HG03045 (cell line): Measurements from ENCODE around the gene ATP2A1.
"Not testable (repeated sequence)": the region's sequence is repeated elsewhere in the genome, so short reads cannot be mapped to it uniquely, and the experiment has no call there.

Experiments
- ATAC-seq: cut with Tn5 transposase; IDR thresholded peaks from one replicate; pipeline ENCODE4 v1.9.1; 2021; ENCODE audit warnings: mild to moderate bottlenecking, moderate library complexity; ENCODE audit not compliant: unreplicated experiment

Gene ATP2A1

GRCh38 chr16:28880589-28880915 is 2.3 kb downstream of the ATP2A1 start:
- no peak for ATAC-seq

DNA sequence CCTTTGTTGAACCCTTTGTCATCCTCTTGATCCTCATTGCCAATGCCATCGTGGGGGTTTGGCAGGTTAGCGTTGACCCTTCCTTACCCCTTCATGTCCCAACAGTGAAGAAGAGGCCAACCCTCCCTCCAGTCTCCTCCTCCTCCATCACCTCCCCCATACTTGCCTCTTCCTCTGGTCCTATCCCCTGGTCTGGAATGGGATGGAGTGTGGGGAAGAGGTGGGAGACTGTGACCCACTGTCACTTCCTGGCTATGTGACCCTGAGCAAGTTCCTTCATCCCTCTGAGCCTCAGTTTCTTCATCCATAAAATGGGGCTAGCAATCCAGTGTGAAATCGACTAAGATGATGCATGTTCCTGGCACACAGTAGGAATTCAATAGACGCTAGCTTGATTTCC is 2.7 kb downstream of the ATP2A1 start:
- ATAC-seq: no peak

DNA sequence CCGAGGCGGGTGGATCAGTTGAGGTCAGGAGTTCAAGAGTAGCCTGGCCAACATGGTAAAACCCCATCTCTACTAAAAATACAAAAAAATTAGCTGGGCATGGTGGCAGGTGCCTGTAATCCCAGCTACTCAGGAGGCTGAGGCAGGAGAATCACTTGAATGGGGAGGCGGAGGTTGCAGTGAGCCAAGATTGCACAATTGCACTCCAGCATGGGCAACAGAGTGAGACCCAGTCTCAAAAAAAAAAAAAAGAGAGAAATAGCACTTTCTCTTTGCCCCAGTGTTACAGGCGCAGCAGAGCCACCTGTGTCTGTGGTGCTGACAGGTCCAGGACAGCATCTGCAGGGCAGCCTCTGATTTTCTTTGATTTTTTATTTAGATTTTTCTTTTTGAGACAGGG is 3.3 kb downstream of the ATP2A1 start:
- not testable (repeated sequence) for ATAC-seq

DNA sequence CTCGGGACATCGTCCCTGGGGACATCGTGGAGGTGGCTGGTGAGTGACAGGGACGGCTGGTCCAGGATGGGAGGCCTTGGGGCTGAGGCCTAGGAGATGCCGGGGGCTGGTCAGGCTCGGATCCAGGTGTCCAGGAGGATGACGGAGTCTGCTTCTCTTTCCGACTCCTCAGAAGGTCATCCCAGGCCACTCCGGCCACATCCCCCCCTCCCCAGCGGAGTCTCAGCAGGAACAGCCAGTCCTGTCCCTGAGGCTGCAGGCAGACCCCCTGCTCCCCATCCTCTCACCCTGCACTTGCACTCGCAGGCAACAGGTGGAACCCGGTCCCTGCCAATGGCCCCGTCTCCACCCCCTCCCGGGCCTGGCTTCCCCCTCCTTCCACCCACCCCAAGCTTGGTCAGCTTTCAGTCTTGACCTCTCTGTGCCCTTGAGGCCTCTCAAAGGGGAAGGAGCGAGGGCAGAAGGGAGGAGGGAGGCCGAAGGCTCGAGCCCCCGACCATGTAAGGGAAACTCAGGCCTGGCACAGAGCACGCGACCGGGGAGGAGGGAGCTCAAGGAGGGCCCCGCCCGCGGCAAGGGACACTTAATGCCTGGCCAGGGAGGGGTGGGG is 4.4 kb downstream of the ATP2A1 start:
- no peak for ATAC-seq

- ATAC-seq: no peak
These were observed 5.1 kb downstream of the ATP2A1 start for GRCh38 chr16:28883221-28883996.

- no peak for ATAC-seq
These were observed 5.8 kb downstream of the ATP2A1 start for GRCh38 chr16:28884045-28884444.

DNA sequence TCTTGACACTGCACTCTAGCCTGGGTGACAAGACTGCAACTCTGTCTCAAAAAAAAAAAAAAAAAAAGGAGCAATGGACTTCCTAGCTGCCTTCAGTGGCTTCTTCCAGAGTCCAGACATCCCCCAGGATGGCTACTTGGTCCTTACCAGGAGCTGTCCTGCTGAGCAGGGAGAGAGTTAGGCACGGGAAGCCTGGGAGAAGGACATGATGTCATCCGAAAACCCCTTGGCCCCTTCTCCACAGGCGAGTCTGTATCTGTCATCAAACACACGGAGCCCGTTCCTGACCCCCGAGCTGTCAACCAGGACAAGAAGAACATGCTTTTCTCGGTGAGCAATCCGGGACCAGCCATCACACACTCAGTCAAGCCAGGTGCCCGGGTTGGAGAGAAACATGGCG is 8.7 kb downstream of the ATP2A1 start:
- ATAC-seq: no peak

DNA sequence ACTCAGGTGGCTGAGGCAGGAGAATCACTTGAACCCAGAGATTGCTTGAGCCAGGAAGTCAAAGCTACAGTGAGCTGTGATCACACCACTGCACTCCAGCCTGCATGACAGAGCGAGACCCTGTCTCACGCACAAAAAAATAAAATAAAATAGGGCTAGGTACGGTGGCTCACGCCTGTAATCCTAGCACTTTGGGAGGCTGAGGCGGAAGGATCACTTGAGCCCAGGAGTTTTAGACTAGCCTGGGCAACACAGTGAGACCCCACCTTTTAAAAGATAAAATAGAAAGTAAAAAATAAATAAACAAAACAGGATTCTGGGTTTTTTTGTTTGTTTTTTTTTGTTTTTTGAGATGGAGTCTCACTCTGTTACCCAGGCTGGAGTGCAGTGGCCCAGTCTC is 12.1 kb downstream of the ATP2A1 start:
- not testable (repeated sequence) for ATAC-seq

DNA sequence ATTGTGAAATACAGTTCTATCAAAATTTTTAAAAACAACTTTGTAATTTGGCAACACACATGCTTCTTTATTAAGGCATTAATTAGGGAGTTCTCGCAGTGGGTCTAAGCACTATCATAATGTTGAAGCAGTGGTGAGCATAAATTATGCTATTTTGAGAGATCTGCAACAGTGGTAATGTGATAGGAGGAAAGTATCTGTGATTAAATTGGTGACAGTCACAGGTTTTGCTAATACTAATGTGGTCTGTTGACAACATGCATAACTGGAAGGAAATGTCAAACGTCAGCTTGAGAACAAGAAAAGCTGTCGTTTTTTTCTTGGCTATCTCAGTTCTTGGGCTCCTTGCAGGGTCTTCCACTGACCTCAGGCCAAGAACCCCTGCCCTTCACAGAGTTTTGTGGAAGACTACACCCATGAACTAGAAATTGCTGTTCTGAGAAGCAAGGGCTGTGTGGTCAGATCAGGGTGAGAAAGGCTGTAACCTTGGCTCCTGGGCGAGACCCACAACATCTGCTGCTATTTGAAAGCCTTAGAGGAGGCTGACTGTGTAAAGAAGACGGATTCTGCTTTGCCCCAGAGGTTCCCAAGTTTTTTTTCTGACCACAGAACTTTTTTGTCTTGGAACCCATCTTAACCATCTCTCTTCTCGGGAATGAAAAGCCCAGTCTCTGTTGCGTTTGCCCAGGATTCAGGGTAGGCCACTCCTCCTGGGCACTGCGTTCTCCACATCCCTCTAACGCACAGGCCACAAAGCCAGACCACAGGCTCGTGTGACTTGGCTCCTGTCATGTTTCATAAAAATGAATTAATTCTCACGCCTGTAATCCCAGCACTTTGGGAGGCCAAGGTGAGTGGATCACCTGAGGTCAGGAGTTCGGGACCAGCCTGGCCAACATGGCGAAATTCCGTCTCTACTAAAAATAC is 13.9 kb downstream of the ATP2A1 start:
- no peak for ATAC-seq

DNA sequence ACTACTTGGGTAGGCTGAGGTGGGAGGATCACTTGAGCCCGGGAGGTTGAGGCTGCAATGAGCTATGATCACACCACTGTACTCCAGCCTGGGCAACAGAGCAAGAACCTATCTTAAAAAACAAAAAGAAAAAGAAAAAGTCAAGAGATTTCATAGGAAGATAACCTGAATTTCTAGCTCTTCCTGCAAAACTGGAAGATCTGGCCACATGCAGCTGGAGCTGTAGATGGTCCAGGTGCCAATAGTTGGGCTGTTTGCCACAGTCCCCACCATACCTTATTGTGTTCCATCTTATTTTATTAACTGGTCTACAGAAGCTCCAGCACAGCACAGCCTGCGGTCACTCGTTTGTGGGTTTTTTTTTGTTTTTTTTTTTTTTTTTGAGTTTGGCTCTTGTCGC is 15.0 kb downstream of the ATP2A1 start:
- ATAC-seq: no peak

DNA sequence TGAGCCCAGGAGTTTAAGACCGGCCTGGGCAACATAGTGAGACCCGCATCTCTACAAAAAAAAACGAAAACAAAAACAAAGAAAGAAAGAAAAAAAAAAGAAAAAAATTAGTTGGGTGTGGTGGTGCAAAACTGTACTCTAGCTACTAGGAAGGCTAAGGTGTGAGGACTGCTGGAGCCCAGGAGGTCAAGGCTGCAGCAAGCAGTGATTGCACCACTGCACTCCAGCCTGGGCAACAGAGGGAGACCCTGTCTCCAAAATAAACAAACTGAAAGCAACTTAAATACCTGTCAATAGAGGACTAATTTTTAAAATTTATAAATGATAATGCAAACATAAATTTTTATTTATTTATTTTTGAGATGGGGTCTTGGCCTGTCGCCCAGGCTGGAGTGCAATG is 17.3 kb downstream of the ATP2A1 start:
- ATAC-seq: no peak

GRCh38 chr16:28897826-28898225 is 19.5 kb downstream of the ATP2A1 start:
- ATAC-seq: no peak

DNA sequence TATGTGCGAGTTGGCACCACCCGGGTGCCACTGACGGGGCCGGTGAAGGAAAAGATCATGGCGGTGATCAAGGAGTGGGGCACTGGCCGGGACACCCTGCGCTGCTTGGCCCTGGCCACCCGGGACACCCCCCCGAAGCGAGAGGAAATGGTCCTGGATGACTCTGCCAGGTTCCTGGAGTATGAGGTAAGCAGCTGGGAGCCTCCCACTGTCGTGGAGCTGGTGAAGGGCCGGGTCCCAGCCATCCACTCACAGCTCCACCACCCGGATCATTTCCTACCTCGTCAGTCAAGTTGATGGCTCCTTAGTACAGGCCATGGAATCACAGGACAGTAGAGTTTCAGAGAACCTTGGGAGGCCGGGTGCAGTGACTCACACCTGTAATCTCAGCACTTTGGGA is 20.0 kb downstream of the ATP2A1 start:
- no peak for ATAC-seq

GRCh38 chr16:28898942-28899341 is 20.7 kb downstream of the ATP2A1 start:
- no peak for ATAC-seq

DNA sequence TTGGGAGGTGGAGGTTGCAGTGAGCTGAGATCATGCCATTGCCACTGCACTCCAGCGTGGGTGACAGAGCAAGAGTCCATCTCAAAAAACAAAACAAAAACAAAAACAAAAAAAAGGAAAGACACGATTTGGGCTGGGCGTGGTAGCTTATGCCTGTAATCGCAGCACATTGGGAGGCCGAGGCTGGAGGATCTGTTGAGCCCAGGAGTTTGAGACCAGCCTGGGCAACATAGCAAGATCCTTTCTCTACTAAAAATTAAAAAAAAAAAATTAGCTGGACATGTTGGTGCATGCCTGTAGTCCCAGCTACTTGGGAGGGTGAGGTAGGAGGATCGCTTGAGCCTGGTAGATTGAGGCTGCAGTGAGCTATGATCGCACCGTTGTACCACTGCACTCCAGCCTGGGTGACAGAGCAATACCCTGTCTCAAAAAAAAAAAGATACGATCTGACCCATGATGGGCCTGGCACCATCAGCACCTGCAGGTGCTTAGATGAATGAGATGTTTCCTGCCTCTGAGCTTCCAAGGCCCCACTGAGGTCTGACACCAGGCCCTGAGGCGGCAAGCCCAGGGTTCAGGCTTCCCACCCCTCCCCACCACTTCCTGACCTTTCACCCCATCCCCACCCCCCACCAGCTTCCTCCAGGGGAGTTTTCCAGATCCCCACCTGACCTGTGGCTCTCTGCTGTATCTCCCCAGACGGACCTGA is 21.7 kb downstream of the ATP2A1 start:
- ATAC-seq: no peak

- no peak for ATAC-seq
These were observed 22.3 kb downstream of the ATP2A1 start for GRCh38 chr16:28900601-28901000.

DNA sequence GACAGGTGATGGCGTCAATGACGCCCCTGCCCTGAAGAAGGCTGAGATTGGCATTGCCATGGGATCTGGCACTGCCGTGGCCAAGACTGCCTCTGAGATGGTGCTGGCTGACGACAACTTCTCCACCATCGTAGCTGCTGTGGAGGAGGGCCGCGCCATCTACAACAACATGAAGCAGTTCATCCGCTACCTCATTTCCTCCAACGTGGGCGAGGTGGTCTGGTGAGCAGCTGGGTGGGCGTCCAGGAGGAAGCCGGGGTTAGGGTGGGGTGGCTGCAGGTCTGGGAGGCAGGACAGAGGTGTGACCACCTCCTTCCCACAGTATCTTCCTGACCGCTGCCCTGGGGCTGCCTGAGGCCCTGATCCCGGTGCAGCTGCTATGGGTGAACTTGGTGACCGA is 23.6 kb downstream of the ATP2A1 start:
- no peak for ATAC-seq

DNA sequence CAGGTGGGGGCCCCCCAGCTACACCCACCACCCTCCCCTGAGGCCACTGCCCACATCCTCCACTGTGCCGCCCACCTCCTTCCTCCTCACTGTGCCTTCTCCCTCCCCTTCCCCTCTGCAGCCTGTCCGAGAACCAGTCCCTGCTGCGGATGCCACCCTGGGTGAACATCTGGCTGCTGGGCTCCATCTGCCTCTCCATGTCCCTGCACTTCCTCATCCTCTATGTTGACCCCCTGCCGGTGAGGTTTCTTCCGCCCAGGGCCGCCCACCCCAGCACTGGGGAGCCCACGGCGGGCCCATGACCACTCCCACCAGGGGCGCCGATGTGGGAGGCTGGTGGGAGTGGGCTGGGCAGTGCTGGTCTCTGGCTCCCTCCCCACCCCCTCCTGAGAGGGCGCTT is 24.6 kb downstream of the ATP2A1 start:
- ATAC-seq: no peak

- ATAC-seq: no peak
These were observed 25.2 kb downstream of the ATP2A1 start for GRCh38 chr16:28903344-28904042.

DNA sequence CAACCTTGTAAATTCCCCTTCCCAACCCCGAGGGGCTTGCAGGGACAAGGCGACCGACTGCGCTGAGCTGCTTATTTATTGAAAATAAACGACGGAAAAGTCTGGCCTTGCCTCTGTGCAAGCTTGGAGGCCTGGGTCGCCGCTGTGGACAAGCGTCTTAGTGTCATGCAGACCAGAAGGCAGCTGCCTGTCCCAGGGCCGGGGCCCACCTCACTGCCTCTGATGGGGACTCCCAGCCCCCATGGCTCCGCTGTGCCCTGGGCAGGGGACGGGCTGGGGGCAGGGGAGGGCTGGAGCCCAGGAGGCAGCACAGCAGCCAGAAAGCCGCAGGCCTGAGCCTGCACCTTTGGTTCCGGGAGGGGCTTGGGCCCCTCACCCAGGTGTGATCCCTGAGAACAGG is 26.1 kb downstream of the ATP2A1 start:
- ATAC-seq: no peak

DNA sequence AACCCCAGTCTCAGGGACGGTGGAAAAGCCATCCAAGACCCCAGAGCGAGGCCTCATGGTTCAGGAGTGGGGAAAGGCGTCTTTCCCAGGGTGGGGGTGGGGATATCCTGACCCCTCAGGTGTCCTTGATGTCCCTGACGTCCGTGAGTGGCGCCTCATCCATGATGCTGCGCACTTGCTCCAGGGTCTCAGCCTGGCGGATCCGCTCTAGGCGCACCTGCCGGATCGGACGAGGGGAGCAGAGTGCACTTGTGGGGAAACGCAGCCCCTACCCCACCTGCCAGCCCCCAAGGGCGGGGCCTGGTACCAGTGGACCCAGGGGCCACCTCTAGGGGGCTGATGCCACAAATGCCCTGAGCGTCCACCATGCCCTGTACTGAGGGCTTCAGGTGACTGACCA is 26.5 kb downstream of the ATP2A1 start:
- ATAC-seq: no peak
